Trophoblast cell (in vitro differentiated cells and primary cell): ENCODE data around the gene NEK3.

Experiments used
- DNase-seq, 2 donors: peaks; one replicate each; pipeline ENCODE4 v3.0.0-alpha.2; 2016
- H2AFZ ChIP-seq: 2 replicates; pipeline ENCODE4 v1.6.1; 2013; ENCODE audit warnings: low read length, moderate library complexity, mild to moderate bottlenecking; ENCODE audit not compliant: insufficient read depth, poor library complexity
- H2AK5ac ChIP-seq: 2 replicates; pipeline ENCODE4 v1.6.1; 2013; ENCODE audit warnings: mild to moderate bottlenecking, low read length
- H2BK120ac ChIP-seq: 2 replicates; pipeline ENCODE4 v1.6.1; 2013; ENCODE audit warnings: low read length, mild to moderate bottlenecking, moderate library complexity; ENCODE audit not compliant: insufficient read depth, poor library complexity
- H2BK12ac ChIP-seq: 2 replicates; pipeline ENCODE4 v1.6.1; 2013; ENCODE audit warnings: mild to moderate bottlenecking, low read length, moderate library complexity
- H2BK5ac ChIP-seq: 2 replicates; pipeline ENCODE4 v1.6.1; 2013; ENCODE audit warnings: low read length, low read depth, moderate library complexity, mild to moderate bottlenecking; ENCODE audit not compliant: poor library complexity
- H3K14ac ChIP-seq: 2 replicates; pipeline ENCODE4 v1.6.1; 2013; ENCODE audit warnings: mild to moderate bottlenecking, low read length
- H3K18ac ChIP-seq: 2 replicates; pipeline ENCODE4 v1.6.1; 2013; ENCODE audit warnings: mild to moderate bottlenecking, low read length
- H3K23ac ChIP-seq: 2 replicates; pipeline ENCODE4 v1.6.1; 2013; ENCODE audit warnings: low read length
- H3K27ac ChIP-seq: 2 replicates; pipeline ENCODE4 v1.5.1; 2013; ENCODE audit warnings: low read depth, mild to moderate bottlenecking, inconsistent platforms, low read length, moderate library complexity
- H3K27me3 ChIP-seq: 2 replicates; pipeline ENCODE4 v1.6.1; 2013; ENCODE audit warnings: inconsistent platforms, mild to moderate bottlenecking, low read length, moderate library complexity; ENCODE audit not compliant: insufficient read depth
- H3K36me3 ChIP-seq, 2 experiments: 1 replicate in 1 of 2; 2 replicates in 1 of 2; pipeline ENCODE4 v1.6.1; 2013; ENCODE audit warnings: low read length in 2 of 2, mild to moderate bottlenecking in 2 of 2, moderate library complexity in 1 of 2; ENCODE audit not compliant: insufficient read depth in 2 of 2, control insufficient read depth in 1 of 2
- H3K4ac ChIP-seq: 2 replicates; pipeline ENCODE4 v1.6.1; 2013; ENCODE audit warnings: low read depth, mild to moderate bottlenecking, low read length, moderate library complexity
- H3K4me1 ChIP-seq, 2 experiments: 1 replicate in 1 of 2; 2 replicates in 1 of 2; pipeline ENCODE4 v1.6.1; 2013; ENCODE audit warnings: low read length in 2 of 2, mild to moderate bottlenecking in 2 of 2, moderate library complexity in 1 of 2; ENCODE audit not compliant: insufficient read depth in 2 of 2, control insufficient read depth in 1 of 2
- H3K4me2 ChIP-seq: 2 replicates; pipeline ENCODE4 v1.6.1; 2013; ENCODE audit warnings: inconsistent platforms, mild to moderate bottlenecking, low read length, moderate library complexity
- H3K4me3 ChIP-seq: 2 replicates; pipeline ENCODE4 v1.5.1; 2013; ENCODE audit warnings: mild to moderate bottlenecking, low read depth, low read length, inconsistent platforms
- H3K79me1 ChIP-seq: one replicate; pipeline ENCODE4 v1.6.1; 2013; ENCODE audit warnings: low read length
- H3K79me2 ChIP-seq: 2 replicates; pipeline ENCODE4 v1.6.1; 2013; ENCODE audit warnings: low read length, mild to moderate bottlenecking; ENCODE audit not compliant: control insufficient read depth, insufficient read depth, poor library complexity
- H3K9ac ChIP-seq: 2 replicates; pipeline ENCODE4 v1.6.1; 2013; ENCODE audit warnings: mild to moderate bottlenecking, low read length
- H3K9me3 ChIP-seq: 2 replicates; pipeline ENCODE4 v1.6.1; 2013; ENCODE audit warnings: low read depth, mild to moderate bottlenecking, control low read depth, inconsistent platforms, low read length; ENCODE audit not compliant: insufficient read depth
- H4K12ac ChIP-seq: 2 replicates; pipeline ENCODE4 v1.6.1; 2013; ENCODE audit warnings: low read depth, mild to moderate bottlenecking, low read length, moderate library complexity
- H4K8ac ChIP-seq: 2 replicates; pipeline ENCODE4 v1.6.1; 2013; ENCODE audit warnings: low read depth, mild to moderate bottlenecking, low read length, moderate library complexity
- H4K91ac ChIP-seq: one replicate; pipeline ENCODE4 v1.6.1; 2013; ENCODE audit warnings: low read depth, mild to moderate bottlenecking, low read length, moderate library complexity
- WGBS: extraction: QIAGEN DNeasy Blood & Tissue Kit; methylation state at CpG from one replicate; pipeline ENCODE4 v1.1.7; 2013; ENCODE audit warnings: missing lambda C conversion rate; ENCODE audit not compliant: insufficient read length, insufficient coverage; ENCODE audit errors: extremely low coverage; 5-methylcytosine and 5-hydroxymethylcytosine counted together

NEK3 gene

DNA sequence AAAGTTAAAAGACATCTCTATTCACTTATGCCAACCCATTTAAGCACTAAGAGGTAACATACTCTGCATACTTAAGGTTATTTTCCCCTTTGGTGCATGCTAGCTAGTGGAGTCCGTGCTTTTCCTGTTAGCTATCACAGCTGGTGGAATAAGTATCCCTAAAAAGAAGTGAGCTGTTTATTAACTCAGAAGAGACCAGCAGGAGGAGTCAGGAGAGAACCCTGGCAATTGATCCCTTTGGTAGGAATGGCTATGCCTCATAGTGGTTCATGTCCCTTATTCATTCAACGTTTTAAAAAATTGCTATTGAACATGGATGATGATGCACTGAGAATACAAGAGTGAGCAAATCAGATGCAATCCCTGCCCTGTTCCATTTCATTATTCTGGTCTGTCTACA is 18.1 kb downstream of the NEK3 start:
- Histone ChIP-seq H3K9me3 (no peaks in the 10 kb centered on the region), H3K79me2 (no peaks in the 10 kb centered on the region), H3K9ac (no peak overlapping the region), H3K4me3 (no peak overlapping the region), H3K18ac (no peak overlapping the region), H2BK5ac (no peak overlapping the region), H4K91ac (no peak overlapping the region), H3K27me3 (no peaks in the 10 kb centered on the region), H3K4me1 (no peaks in the 10 kb centered on the region), H4K12ac (no peak overlapping the region), H3K23ac (no peak overlapping the region), H2AK5ac (no peak overlapping the region), H2AFZ (no peak overlapping the region), H3K79me1 (no peaks in the 10 kb centered on the region), H3K14ac (no peak overlapping the region), H3K4me2 (no peak overlapping the region), H3K36me3 (peaks cover 6% of the 10 kb centered on the region in 2 experiments), H3K4ac (no peak overlapping the region), H4K8ac (no peak overlapping the region), H2BK120ac (no peak overlapping the region), H3K27ac (no peak overlapping the region), H2BK12ac (no peak overlapping the region)
- DNase-seq, result peak in 1 of 2 donors; percentile 1
- WGBS, result no CpG with 5 or more reads among the region's 2 CpGs

DNA sequence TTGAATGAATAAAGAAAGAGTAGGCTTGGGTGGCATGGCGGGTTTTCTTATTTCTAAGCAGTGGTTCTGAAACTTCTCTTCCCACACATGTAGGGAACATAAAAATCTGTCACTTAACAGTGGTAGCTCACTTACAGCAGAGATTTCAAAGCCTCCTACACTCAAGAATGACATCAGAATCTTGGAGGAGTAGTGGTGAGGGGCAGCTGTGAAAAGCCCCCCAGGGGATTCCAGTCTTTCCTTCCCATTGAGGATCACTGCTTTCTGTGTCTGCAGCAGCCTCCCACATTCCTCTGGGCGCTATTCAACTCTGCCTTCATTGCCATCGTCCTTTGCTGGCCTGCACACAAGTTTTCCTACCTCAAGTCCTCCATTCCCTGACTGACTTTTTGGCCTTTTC is 21.9 kb downstream of the NEK3 start:
- H2AFZ ChIP-seq, result no peak overlapping the region
- no peak overlapping the region for H3K23ac ChIP-seq
- H3K27me3 ChIP-seq, result no peaks in the 10 kb centered on the region
- H4K12ac ChIP-seq, result no peak overlapping the region
- H3K36me3 ChIP-seq, result peaks cover 6 to 10% of the 10 kb centered on the region in 2 experiments
- no peak overlapping the region for H3K4me2 ChIP-seq
- no peaks in the 10 kb centered on the region for H3K79me1 ChIP-seq
- H3K79me2 ChIP-seq, result no peaks in the 10 kb centered on the region
- no peak overlapping the region for H4K8ac ChIP-seq
- no peak overlapping the region for H3K14ac ChIP-seq
- DNase-seq, result no peak
- no peaks in the 10 kb centered on the region for H3K9me3 ChIP-seq
- no peak overlapping the region for H3K4me3 ChIP-seq
- H2BK5ac ChIP-seq, result no peak overlapping the region
- H3K4ac ChIP-seq, result no peak overlapping the region
- no peak overlapping the region for H4K91ac ChIP-seq
- H3K4me1 ChIP-seq, result no peaks in the 10 kb centered on the region
- no CpG with 5 or more reads among the region's 3 CpGs for WGBS
- no peak overlapping the region for H2BK120ac ChIP-seq
- no peak overlapping the region for H2BK12ac ChIP-seq
- no peak overlapping the region for H3K18ac ChIP-seq
- H2AK5ac ChIP-seq, result no peak overlapping the region
- H3K27ac ChIP-seq, result no peak overlapping the region
- no peak overlapping the region for H3K9ac ChIP-seq

DNA sequence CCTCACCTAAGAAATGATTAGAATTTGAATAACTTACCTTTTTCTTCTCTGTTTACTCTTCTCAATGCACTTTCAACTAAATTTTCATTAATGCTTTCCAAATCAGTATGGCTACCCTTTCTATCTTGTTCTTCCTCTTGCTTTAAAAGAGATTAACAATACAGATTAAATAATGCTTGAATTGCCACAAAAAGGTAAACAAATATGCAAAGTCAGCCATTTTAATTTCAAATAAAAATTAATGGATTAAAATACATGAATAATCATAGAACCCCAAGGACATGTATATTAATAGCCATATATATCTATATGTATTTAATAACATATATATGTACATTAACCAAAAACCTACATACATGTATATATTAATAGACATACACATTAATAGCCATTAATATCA is 22.6 kb downstream of the NEK3 start:
- no peak for DNase-seq
- Histone ChIP-seq H4K91ac (no peak overlapping the region), H2BK5ac (no peak overlapping the region), H3K9ac (no peak overlapping the region), H3K4me1 (no peaks in the 10 kb centered on the region), H3K4ac (no peak overlapping the region), H3K27me3 (no peaks in the 10 kb centered on the region), H2AK5ac (no peak overlapping the region), H2AFZ (no peak overlapping the region), H2BK12ac (no peak overlapping the region), H3K36me3 (peaks cover 9 to 14% of the 10 kb centered on the region in 2 experiments), H3K4me2 (no peak overlapping the region), H4K12ac (no peak overlapping the region), H3K14ac (no peak overlapping the region), H3K4me3 (no peak overlapping the region), H4K8ac (no peak overlapping the region), H3K27ac (no peak overlapping the region), H2BK120ac (no peak overlapping the region), H3K23ac (no peak overlapping the region), H3K9me3 (no peaks in the 10 kb centered on the region), H3K18ac (no peak overlapping the region), H3K79me1 (no peaks in the 10 kb centered on the region), H3K79me2 (no peaks in the 10 kb centered on the region)

DNA sequence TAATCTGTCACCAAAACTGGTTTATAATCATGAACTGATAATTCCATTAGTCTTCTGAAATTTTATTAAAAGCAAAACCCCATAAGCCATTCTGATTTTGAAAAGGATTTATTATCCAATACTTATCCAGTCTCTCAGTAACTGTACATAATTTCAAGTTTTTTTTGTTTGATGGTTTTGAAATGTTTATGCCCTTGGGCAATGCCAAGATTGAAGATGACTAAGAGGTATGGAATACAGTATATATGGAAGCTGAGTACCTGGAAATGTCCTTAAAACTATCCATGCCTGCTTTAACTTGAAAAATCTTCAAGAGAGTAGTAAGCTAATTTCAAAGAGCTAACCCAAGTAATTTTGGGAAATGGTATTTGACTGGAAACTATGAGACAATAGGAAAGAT is 28.8 kb downstream of the NEK3 start:
- Histone ChIP-seq H4K8ac (no peak overlapping the region), H2BK12ac (no peak overlapping the region), H3K36me3 (peaks cover 5 to 12% of the 10 kb centered on the region in 2 experiments), H3K4me2 (no peak overlapping the region), H3K79me2 (no peaks in the 10 kb centered on the region), H3K14ac (no peak overlapping the region), H3K4ac (no peak overlapping the region), H3K27me3 (no peaks in the 10 kb centered on the region), H2BK5ac (no peak overlapping the region), H3K23ac (no peak overlapping the region), H3K4me3 (no peak overlapping the region), H4K91ac (no peak overlapping the region), H3K79me1 (no peaks in the 10 kb centered on the region), H3K9ac (no peak overlapping the region), H4K12ac (no peak overlapping the region), H3K18ac (no peak overlapping the region), H2BK120ac (no peak overlapping the region), H3K9me3 (no peaks in the 10 kb centered on the region), H2AFZ (no peak overlapping the region), H3K27ac (no peak overlapping the region), H2AK5ac (no peak overlapping the region), H3K4me1 (peaks cover 3 to 5% of the 10 kb centered on the region in 2 experiments)
- peak in 1 of 2 donors; percentile 6 for DNase-seq
